Breast epithelium (tissue), 3 donors: ENCODE data around the gene HIBCH.

Experiments used
- CTCF ChIP-seq, 3 donors: fragments of 450-650 bp; IDR thresholded peaks; one replicate each; pipeline ENCODE4 v1.5.1; 2016 to 2017; ENCODE audit warnings: antibody characterized with exemption in 3 of 3, mild to moderate bottlenecking in 3 of 3, moderate library complexity in 3 of 3
- POLR2A ChIP-seq: fragments of 450-650 bp; IDR thresholded peaks from one replicate; pipeline ENCODE4 v1.6.1; 2016; ENCODE audit warnings: antibody characterized with exemption, mild to moderate bottlenecking, moderate library complexity
- POLR2AphosphoS5 ChIP-seq, 3 donors: sonication (generic); formaldehyde crosslinking; IDR thresholded peaks; one replicate each; pipeline ENCODE4 v1.6.1; 2017; ENCODE audit warnings: antibody characterized with exemption in 3 of 3

GRCh38 chr2:190270298-190270697 lies 49.3 kb downstream of the HIBCH start:
- TF ChIP-seq CTCF (IDR thresholded peaks at IDR 0.05) (no peak), POLR2A (no peak), POLR2AphosphoS5 (IDR thresholded peaks at IDR 0.05) (no peak)
